Measurements from ENCODE around the gene OR5H1. TPM values are rescaled to one million over a fixed set of nuclear protein-coding genes. Genes with fewer than 3 reads are reported as not detected.
"Not testable (repeated sequence)": the region's sequence is repeated elsewhere in the genome, so short reads cannot be mapped to it uniquely, and the experiment has no call there.

The OR5H1 gene
- not detected for total RNA-seq

- H3K9me3 Mint-ChIP-seq = no peaks in the 10 kb centered on the region
- DNase-seq (no peak), ATAC-seq (no peak)
- peaks cover 2% of the 10 kb centered on the region for H3K27me3 Mint-ChIP-seq (ENCODE audit: low read depth)
- no peaks in the 10 kb centered on the region for H3K4me1 Mint-ChIP-seq (ENCODE audit: low read depth)
- H3K4me3 Mint-ChIP-seq = no peak within 1 kb of the TSS
- H3K36me3 Mint-ChIP-seq (ENCODE audit: insufficient read depth) = no peaks in the 10 kb centered on the region
These were observed at the start of gene OR5H1 for GRCh38 chr3:98130421-98130820. TSS of gene OR5H1 (plus strand) at chr3:98130721. CDS start at chr3:98132698, 1,977 bp downstream.

GRCh38 chr3:98086873-98087272 is 43.6 kb upstream of the OR5H1 start, which contains the start of gene OR5AC2:
TSS of gene OR5AC2 (plus strand) at chr3:98087173. CDS start at chr3:98087173, 0 bp downstream.
- Mint-ChIP-seq H3K36me3 (ENCODE audit: insufficient read depth) (no peaks in the 10 kb centered on the region), H3K27me3 (ENCODE audit: low read depth) (peaks cover 6% of the 10 kb centered on the region), H3K4me3 (no peak within 1 kb of the TSS), H3K9me3 (peaks cover 3% of the 10 kb centered on the region), H3K4me1 (ENCODE audit: low read depth) (no peaks in the 10 kb centered on the region)
- DNase-seq = no peak
- ATAC-seq = no peak

- no peaks in the 10 kb centered on the region for H3K4me1 Mint-ChIP-seq (ENCODE audit: low read depth)
- DNase-seq (no peak), ATAC-seq (no peak)
- peaks cover 9% of the 10 kb centered on the region for H3K27me3 Mint-ChIP-seq (ENCODE audit: low read depth)
- no peaks in the 10 kb centered on the region for H3K9me3 Mint-ChIP-seq
- no peaks in the 10 kb centered on the region for H3K36me3 Mint-ChIP-seq (ENCODE audit: insufficient read depth)
- H3K4me3 Mint-ChIP-seq = no peak overlapping the region
These were observed 34.6 kb upstream of the OR5H1 start for GRCh38 chr3:98095882-98096281.

GRCh38 chr3:98099848-98100247 is 30.7 kb upstream of the OR5H1 start:
- H3K27me3 Mint-ChIP-seq (ENCODE audit: low read depth) = peaks cover 8% of the 10 kb centered on the region
- no peak for DNase-seq
- no peaks in the 10 kb centered on the region for H3K9me3 Mint-ChIP-seq
- no peak overlapping the region for H3K4me3 Mint-ChIP-seq
- no peaks in the 10 kb centered on the region for H3K4me1 Mint-ChIP-seq (ENCODE audit: low read depth)
- no peak for ATAC-seq
- no peaks in the 10 kb centered on the region for H3K36me3 Mint-ChIP-seq (ENCODE audit: insufficient read depth)

GRCh38 chr3:98108162-98108561 is 22.4 kb upstream of the OR5H1 start:
- no peaks in the 10 kb centered on the region for H3K36me3 Mint-ChIP-seq (ENCODE audit: insufficient read depth)
- no peak overlapping the region for H3K4me3 Mint-ChIP-seq
- ATAC-seq (no peak), DNase-seq (no peak)
- no peaks in the 10 kb centered on the region for H3K4me1 Mint-ChIP-seq (ENCODE audit: low read depth)
- peaks cover 3% of the 10 kb centered on the region for H3K9me3 Mint-ChIP-seq
- no peaks in the 10 kb centered on the region for H3K27me3 Mint-ChIP-seq (ENCODE audit: low read depth)

DNA sequence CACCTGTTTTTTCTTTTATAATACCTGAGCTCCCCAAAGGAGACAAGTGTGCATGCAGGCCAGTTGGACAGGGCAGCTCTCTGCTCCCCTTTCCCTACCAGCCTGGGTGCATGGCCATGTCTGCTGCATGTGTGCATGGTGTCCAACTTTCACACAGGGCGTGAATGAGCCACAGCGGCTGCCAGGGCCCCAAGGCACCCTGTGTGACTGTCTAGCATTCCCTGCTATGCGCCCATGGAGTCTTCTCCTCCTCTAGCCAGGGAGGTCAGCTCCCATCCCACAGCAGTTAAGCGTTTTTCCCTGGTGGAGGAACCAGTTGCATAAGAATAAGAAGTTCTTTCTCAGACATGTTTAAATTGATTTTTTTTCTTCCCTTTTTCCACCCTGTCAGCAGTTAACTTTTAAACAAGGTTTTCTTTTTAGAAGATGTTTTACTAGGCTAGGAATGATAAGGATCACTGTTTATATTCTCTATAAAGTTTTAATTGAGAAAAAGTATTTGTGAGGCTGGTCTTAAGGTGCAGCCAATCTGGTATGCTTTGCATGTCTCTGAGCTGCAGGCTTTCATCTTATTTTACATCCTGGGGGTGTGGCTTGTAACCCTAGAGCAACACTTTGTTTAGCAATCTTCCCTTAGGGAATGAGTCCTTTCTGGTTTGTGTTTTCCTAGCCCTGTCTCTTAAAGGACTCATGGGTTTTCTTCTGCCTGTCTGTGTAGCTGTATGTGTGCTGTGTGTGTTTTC is 20.5 kb upstream of the OR5H1 start:
- DNase-seq (no peak), ATAC-seq (no peak)
- Mint-ChIP-seq H3K27me3 (ENCODE audit: low read depth) (no peaks in the 10 kb centered on the region), H3K4me3 (no peak overlapping the region), H3K36me3 (ENCODE audit: insufficient read depth) (no peaks in the 10 kb centered on the region), H3K9me3 (peaks cover 3% of the 10 kb centered on the region), H3K4me1 (ENCODE audit: low read depth) (no peaks in the 10 kb centered on the region)

DNA sequence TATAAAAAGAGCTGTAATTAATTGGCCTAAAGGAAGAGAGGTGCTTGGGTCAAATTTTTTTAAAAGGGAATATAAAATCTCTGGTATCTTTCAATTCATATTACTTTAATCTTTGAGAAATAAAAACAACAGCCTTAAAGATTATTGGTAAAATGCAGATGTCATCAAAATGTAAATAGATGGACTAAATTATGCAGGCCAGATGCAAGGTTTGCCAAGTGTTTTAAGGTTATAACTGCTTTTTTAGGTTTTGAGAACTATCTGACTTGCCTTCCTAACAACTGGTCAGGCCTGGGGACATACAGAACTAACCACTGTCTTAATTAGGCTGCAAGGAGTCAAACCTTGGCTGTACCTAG is 20.0 kb upstream of the OR5H1 start:
- H3K36me3 Mint-ChIP-seq (ENCODE audit: insufficient read depth) = no peaks in the 10 kb centered on the region
- H3K4me3 Mint-ChIP-seq = no peak overlapping the region
- DNase-seq (no peak), ATAC-seq (no peak)
- H3K27me3 Mint-ChIP-seq (ENCODE audit: low read depth) = no peaks in the 10 kb centered on the region
- H3K9me3 Mint-ChIP-seq = peaks cover 3% of the 10 kb centered on the region
- no peaks in the 10 kb centered on the region for H3K4me1 Mint-ChIP-seq (ENCODE audit: low read depth)

GRCh38 chr3:98114264-98114663 is 16.3 kb upstream of the OR5H1 start:
- DNase-seq = no peak
- Mint-ChIP-seq H3K4me1 (ENCODE audit: low read depth) (no peaks in the 10 kb centered on the region), H3K4me3 (no peak overlapping the region), H3K27me3 (ENCODE audit: low read depth) (peaks cover 11% of the 10 kb centered on the region), H3K9me3 (peaks cover 10% of the 10 kb centered on the region), H3K36me3 (ENCODE audit: insufficient read depth) (no peaks in the 10 kb centered on the region)
- no peak for ATAC-seq

DNA sequence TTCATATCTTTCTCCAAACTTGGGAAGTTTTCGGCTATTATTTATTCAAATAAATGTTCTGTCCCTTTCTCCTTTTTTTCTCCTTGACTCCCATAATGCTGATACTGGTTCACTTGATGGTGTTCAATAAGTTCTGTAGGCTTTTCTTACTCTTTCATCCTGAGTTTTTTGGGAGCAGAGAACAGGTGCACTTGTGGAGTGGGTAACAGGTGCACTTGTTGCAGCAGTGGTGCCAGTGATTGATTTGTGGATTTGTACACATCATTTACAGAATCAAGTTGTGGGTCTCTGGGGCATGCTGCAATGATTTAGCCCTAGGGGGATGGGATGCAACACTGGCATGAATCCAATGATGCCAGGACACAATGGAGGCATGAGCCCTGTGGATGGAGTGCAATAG is 14.8 kb upstream of the OR5H1 start:
- DNase-seq (no peak), ATAC-seq (no peak)
- Mint-ChIP-seq H3K4me3 (no peak overlapping the region), H3K4me1 (ENCODE audit: low read depth) (no peaks in the 10 kb centered on the region), H3K27me3 (ENCODE audit: low read depth) (peaks cover 16% of the 10 kb centered on the region), H3K36me3 (ENCODE audit: insufficient read depth) (no peaks in the 10 kb centered on the region), H3K9me3 (peaks cover 10% of the 10 kb centered on the region)

DNA sequence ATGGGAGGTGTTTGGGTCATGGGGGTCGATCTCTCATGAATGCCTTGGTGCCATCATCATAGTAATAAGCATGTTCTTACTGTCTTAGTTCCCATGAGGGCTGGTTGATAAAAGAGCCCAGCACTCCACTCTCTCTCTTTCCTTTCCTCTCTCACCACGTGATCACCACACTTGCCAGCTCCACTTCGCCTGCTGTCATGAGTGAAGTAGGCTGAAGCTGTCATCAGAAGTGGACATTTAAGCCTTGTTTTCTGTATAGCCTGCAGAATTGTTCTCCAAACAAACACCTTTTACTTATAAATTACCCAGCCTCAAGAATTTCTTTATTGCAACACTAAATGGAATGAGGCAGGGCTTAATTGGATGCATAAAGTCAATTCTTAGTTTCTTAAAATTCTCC is 6.1 kb downstream of the OR5H1 start:
- no peak for ATAC-seq
- Mint-ChIP-seq H3K27me3 (ENCODE audit: low read depth) (peaks cover 2% of the 10 kb centered on the region), H3K4me1 (ENCODE audit: low read depth) (no peaks in the 10 kb centered on the region), H3K4me3 (no peak overlapping the region), H3K9me3 (no peaks in the 10 kb centered on the region), H3K36me3 (ENCODE audit: insufficient read depth) (no peaks in the 10 kb centered on the region)
- no peak for DNase-seq

DNA sequence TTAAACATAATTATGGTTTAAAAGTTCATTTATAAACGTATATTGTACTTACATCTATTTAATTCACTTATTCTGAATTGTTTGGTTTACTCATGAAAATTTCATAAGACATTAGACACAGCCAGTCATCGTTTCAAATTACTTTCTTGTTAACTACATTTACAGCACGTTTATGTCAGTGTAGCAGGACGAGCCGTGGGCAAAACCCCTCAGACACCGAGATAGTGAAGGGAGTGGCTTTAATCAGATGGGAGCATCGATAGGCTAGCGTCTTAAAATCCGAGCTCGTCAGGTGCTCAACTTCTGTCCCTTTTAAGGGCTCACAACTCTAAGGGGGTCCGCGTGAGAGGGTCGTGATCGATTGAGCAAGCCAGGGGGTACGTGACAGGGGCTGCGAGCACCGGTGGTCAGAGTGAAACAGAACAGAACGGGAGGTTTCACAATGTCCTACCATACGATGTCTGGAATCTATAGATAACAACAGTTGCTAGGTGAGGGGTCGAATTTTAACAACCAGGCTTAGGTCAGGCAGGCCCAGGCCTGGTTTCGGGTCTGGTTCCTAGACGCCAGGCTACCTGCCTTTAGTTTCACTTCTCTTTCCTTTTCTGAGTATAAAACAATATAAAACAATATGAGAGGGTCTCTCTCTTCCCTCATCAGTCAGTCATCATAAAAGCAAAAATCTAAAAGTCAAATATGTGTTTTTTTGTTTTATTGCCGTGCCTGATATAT is 7.5 kb downstream of the OR5H1 start:
- not testable (repeated sequence) for H3K9me3 Mint-ChIP-seq; H3K4me3 Mint-ChIP-seq; H3K4me1 Mint-ChIP-seq (ENCODE audit: low read depth); H3K27me3 Mint-ChIP-seq (ENCODE audit: low read depth); H3K36me3 Mint-ChIP-seq (ENCODE audit: insufficient read depth); DNase-seq; ATAC-seq

DNA sequence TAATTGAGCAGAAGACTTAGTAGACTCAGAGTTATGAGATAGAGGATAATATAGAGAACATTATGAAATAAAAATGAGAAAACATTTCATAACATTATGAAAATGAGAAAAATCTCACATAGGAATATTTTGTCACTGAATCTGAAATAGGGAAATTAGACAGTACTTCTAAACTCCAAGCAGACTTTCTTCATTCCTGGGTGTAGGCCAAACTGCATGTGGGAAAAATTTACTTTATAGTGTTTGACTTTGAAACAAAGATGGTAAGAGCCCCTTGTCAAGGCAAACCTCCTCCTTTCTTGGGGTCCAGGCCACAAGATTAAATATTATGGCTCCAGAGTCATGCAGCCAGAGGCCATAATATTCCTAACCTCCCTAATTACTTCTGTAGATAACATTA is 10.0 kb downstream of the OR5H1 start:
- Mint-ChIP-seq H3K4me1 (ENCODE audit: low read depth) (no peaks in the 10 kb centered on the region), H3K4me3 (no peak overlapping the region), H3K27me3 (ENCODE audit: low read depth) (peaks cover 4% of the 10 kb centered on the region), H3K36me3 (ENCODE audit: insufficient read depth) (no peaks in the 10 kb centered on the region), H3K9me3 (no peaks in the 10 kb centered on the region)
- no peak for DNase-seq
- ATAC-seq = no peak

DNA sequence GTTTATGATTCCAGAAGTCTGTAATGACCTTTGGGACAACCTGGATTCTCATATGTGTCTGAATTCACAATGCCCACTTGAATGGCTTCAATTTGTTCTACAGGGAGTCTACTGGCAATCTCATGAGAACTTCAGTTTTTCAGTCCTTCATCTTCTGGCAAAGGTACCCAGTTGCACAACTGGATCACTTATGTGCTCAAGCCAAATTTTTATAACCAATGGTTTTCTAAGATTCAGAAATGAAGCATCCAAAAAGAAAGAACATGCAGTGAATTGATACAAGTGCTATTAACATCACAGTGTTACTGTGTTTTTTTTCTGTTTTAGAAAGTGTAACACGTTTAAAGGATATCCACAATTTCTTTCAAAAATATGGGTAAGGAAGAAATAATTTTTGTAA is 16.7 kb downstream of the OR5H1 start, which contains the start of gene OR5H14:
Gene OR5H14, plus strand, starts transcription at position 301 of the 400 bp plus-strand sequence. CDS start 1,907 bp downstream, outside the sequence.
- no peak for DNase-seq
- Mint-ChIP-seq H3K27me3 (ENCODE audit: low read depth) (peaks cover 4% of the 10 kb centered on the region), H3K4me1 (ENCODE audit: low read depth) (no peaks in the 10 kb centered on the region), H3K36me3 (ENCODE audit: insufficient read depth) (no peaks in the 10 kb centered on the region), H3K4me3 (no peak within 1 kb of the TSS), H3K9me3 (peaks cover 9% of the 10 kb centered on the region)
- ATAC-seq = no peak

DNA sequence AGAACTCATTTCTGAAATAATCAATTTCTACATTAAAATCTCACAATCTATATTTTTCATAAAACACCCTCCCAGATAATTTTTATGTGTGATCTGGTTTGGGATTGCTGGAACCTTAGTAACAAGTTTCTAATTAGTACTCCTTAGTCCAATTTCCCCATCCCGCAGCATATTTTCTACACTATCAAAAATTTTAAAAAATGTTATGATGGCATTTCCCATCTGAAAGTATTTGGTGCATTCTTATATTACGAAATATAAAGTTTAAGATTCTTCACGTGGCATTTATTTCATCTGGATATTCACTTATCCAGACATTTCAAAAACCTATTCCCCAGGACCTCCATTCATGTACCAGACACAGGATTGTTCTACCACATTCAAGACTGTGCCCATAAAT is 18.2 kb downstream of the OR5H1 start:
- no peak overlapping the region for H3K4me3 Mint-ChIP-seq
- no peaks in the 10 kb centered on the region for H3K27me3 Mint-ChIP-seq (ENCODE audit: low read depth)
- ATAC-seq (no peak), DNase-seq (no peak)
- H3K4me1 Mint-ChIP-seq (ENCODE audit: low read depth) = no peaks in the 10 kb centered on the region
- H3K36me3 Mint-ChIP-seq (ENCODE audit: insufficient read depth) = no peaks in the 10 kb centered on the region
- peaks cover 12% of the 10 kb centered on the region for H3K9me3 Mint-ChIP-seq

GRCh38 chr3:98149456-98149855 is 18.9 kb downstream of the OR5H1 start:
- ATAC-seq; H3K27me3 Mint-ChIP-seq (ENCODE audit: low read depth): not testable (repeated sequence)

More at GRCh38 chr3:98149456-98149855, 18.9 kb downstream of the OR5H1 start:
- H3K9me3 Mint-ChIP-seq = peaks cover 12% of the 10 kb centered on the region
- H3K4me3 Mint-ChIP-seq; H3K36me3 Mint-ChIP-seq (ENCODE audit: insufficient read depth); DNase-seq; H3K4me1 Mint-ChIP-seq (ENCODE audit: low read depth): not testable (repeated sequence)
